GM12878 (cell line): Measurements from ENCODE around the gene FGF1. TPM values are rescaled to one million over a fixed set of nuclear protein-coding genes. Genes with fewer than 3 reads are reported as not detected.

ENCODE experiments used
- ATAC-seq: fragments of 200-7000 bp; cut with Tn5 transposase; 3 replicates; pipeline ENCODE4 v1.9.1; 2020; ENCODE audit warnings: mild to moderate bottlenecking, moderate library complexity
- BruUV-seq: library from RNA; stranded (reverse); fragments of 400-500 nt; replicated peaks from 2 replicates; lab custom pipeline; 2021; lab: Mats Ljungman, UMichigan
- CTCF ChIA-PET: fragments of 300-600 bp; sonication (Branson Sonifier 250); formaldehyde crosslinking; extraction: SDS; loops from one replicate; lab custom pipeline; 2021; ENCODE audit warnings: inconsistent platforms; lab: Yijun Ruan, JAX
- POLR2A ChIA-PET: fragments of 350-600 bp; formaldehyde crosslinking; extraction: SDS; loops from one replicate; lab custom pipeline; 2021; ENCODE audit warnings: inconsistent platforms; lab: Charles Lee
- RAD21 ChIA-PET: fragments of 300-600 bp; sonication (Branson Sonifier 250); formaldehyde crosslinking; loops from one replicate; lab custom pipeline; 2023; ENCODE audit warnings: antibody characterized with exemption; ENCODE audit not compliant: unreplicated experiment; lab: Charles Lee
- SMC1A ChIA-PET: fragments of 300-600 bp; sonication (Branson Sonifier 250); formaldehyde crosslinking; loops from one replicate; lab custom pipeline; 2023; ENCODE audit not compliant: unreplicated experiment, uncharacterized antibody; lab: Charles Lee
- DNase-seq: peaks from one replicate; pipeline ENCODE4 v3.0.0-alpha.2; 2011; ENCODE audit warnings: low read depth, low spot score
- FAIRE-seq: peaks from 3 replicates; lab custom pipeline; 2011; peaks lifted over from hg19 to GRCh38; lab: Jason Lieb, UNC
- H2AFZ ChIP-seq: 2 replicates; pipeline ENCODE4 v1.6.0; 2011; ENCODE audit warnings: low read depth, low read length, control low read depth; ENCODE audit not compliant: control insufficient read depth
- H3K27ac ChIP-seq: 2 replicates; pipeline ENCODE4 v1.5.1; 2011; ENCODE audit warnings: control low read depth; ENCODE audit not compliant: control insufficient read depth, insufficient read depth
- H3K27me3 ChIP-seq, 2 experiments: replicated peaks in 1 of 2; 2 replicates each; pipeline versions ENCODE4 v1.6.0 to v1.6.1; 2011; ENCODE audit warnings: low read length in 1 of 2; ENCODE audit not compliant: control insufficient read depth in 2 of 2, insufficient read depth in 2 of 2
- H3K36me3 ChIP-seq, 2 experiments: 2 replicates each; pipeline ENCODE4 v1.5.1; 2011; ENCODE audit warnings: low read length in 1 of 2; ENCODE audit not compliant: control insufficient read depth in 2 of 2, insufficient read depth in 2 of 2
- H3K4me1 ChIP-seq: 2 replicates; pipeline ENCODE4 v1.6.1; 2011; ENCODE audit warnings: mild to moderate bottlenecking, low read length, moderate library complexity, mixed read lengths; ENCODE audit not compliant: control insufficient read depth, insufficient read depth
- H3K4me2 ChIP-seq: 2 replicates; pipeline ENCODE4 v1.6.0; 2011; ENCODE audit warnings: control low read depth; ENCODE audit not compliant: control insufficient read depth, insufficient read depth
- H3K4me3 ChIP-seq: fragments of 200-600 bp; sonication (generic); 2 replicates; pipeline ENCODE4 v1.5.1; 2016
- H3K79me2 ChIP-seq: 2 replicates; pipeline ENCODE4 v1.6.0; 2011; ENCODE audit warnings: low read length; ENCODE audit not compliant: control insufficient read depth, insufficient read depth
- H3K9ac ChIP-seq: 2 replicates; pipeline ENCODE4 v1.8.0; 2011; ENCODE audit warnings: low read length, control low read depth, mixed read lengths; ENCODE audit not compliant: control insufficient read depth, insufficient read depth
- H3K9me3 ChIP-seq: replicated peaks from 3 replicates; pipeline ENCODE4 v1.5.1; 2011; ENCODE audit warnings: mild to moderate bottlenecking, low read length; ENCODE audit not compliant: control insufficient read depth, insufficient read depth
- H4K20me1 ChIP-seq: 2 replicates; pipeline ENCODE4 v1.6.0; 2011; ENCODE audit not compliant: control insufficient read depth, insufficient read depth
- CHD2 ChIP-seq: IDR thresholded peaks from 2 replicates; pipeline ENCODE4 v1.6.1; 2011; ENCODE audit warnings: low read depth, low read length, improper control_type of control experiment, borderline replicate concordance
- CREB1 ChIP-seq: IDR thresholded peaks from 2 replicates; pipeline ENCODE4 v1.6.1; 2012; ENCODE audit warnings: low read depth, mild to moderate bottlenecking, inconsistent platforms
- LARP7 ChIP-seq: fragments of 450-650 bp; IDR thresholded peaks from 2 replicates; pipeline ENCODE4 v1.6.1; 2017; ENCODE audit warnings: mild to moderate bottlenecking
- RFX5 ChIP-seq: IDR thresholded peaks from 2 replicates; pipeline ENCODE4 v1.6.1; 2011; ENCODE audit warnings: low read depth, low read length, improper control_type of control experiment
- SPI1 ChIP-seq: IDR thresholded peaks from 2 replicates; pipeline ENCODE4 v1.6.1; 2011; ENCODE audit warnings: low read depth, mild to moderate bottlenecking, low read length, moderate library complexity, borderline replicate concordance; ENCODE audit not compliant: insufficient read depth
- TCF3 ChIP-seq: IDR thresholded peaks from 2 replicates; pipeline ENCODE4 v1.6.1; 2012; ENCODE audit warnings: low read depth, mild to moderate bottlenecking, low read length, borderline replicate concordance; ENCODE audit not compliant: insufficient read depth
- YY1 ChIP-seq: IDR thresholded peaks from 2 replicates; pipeline ENCODE4 v1.6.1; 2011; ENCODE audit warnings: low read depth, mild to moderate bottlenecking, low read length
- WGBS: methylation state at CpG from one replicate; pipeline ENCODE4 v1.1.6; 2016; ENCODE audit warnings: low lambda C conversion rate; ENCODE audit not compliant: insufficient replicate concordance, insufficient coverage; ENCODE audit errors: missing lambda C conversion rate; 5-methylcytosine and 5-hydroxymethylcytosine counted together
- in situ Hi-C: fragments of 300-500 bp; cut with MboI; formaldehyde crosslinking; loops from 9 replicates; pipeline ENCODE4 v1.14.3; 2018; ENCODE audit warnings: mixed read lengths
- intact Hi-C: fragments of 100-400 bp; cut with micrococcal nuclease; formaldehyde crosslinking; loops from one replicate; pipeline ENCODE4 v1.14.2; 2022; ENCODE audit not compliant: unreplicated experiment
- polyA plus RNA-seq, 11 experiments: library from polyadenylated mRNA; depleted of rRNA in 4 of 11; unstranded in 6 of 11; stranded (reverse) in 5 of 11; fragments of >200 nt; fragmentation: Nextera tagmentation in 4 of 11; fragmentation: Illumina TruSeq in 1 of 11; extraction: Ambion mirVana in 4 of 11; extraction: Trizol in 1 of 11; gene quantifications; 1 replicate in 1 of 11; 2 replicates in 10 of 11; pipeline versions ENCODE4 v1.2.1 to v1.2.3, GENCODE V29; 2011 to 2016; ENCODE audit warnings: inconsistent platforms in 2 of 11, missing spikeins in 2 of 11, low read depth in 1 of 11
- total RNA-seq, 4 experiments: library from RNA; depleted of rRNA in 3 of 4; stranded (reverse); fragments of >200 nt in 3 of 4; fragmentation: Illumina TruSeq in 1 of 4; extraction: Trizol in 1 of 4; gene quantifications; 2 replicates each; pipeline versions ENCODE4 v1.2.1 to v1.2.3, GENCODE V29; 2013 to 2021

FGF1 gene
- total and polyA plus RNA-seq, 10 of the 15 experiments (the other 5 are each of a cell fraction or from before 2014, with no cell fraction given): not detected

DNA sequence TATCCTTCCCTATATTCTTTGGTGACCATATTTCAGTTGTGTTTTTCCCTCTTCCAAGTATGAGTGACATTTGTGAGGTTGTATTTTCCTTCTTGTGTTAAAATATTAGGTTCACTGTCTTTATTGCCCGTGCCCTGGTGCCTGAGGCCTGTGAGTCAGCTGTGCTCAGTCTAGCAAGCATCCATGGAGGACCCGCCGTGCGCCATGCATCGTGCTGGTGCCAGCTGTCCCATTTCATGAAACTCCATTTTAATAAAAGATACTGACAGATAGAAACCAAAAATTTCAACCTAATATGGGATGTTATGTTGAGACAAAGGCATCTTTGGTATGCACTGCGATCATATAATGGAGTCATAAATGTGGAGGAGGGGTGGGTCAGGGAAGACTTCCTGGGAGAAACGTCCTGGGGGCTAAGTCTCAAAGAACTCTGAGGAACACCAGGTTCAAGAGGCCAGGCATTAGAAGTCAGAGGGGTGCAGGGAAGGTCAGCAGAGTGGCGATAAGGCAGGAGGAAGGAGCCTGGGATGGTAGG lies 34.0 kb upstream of the FGF1 start:
- CTCF ChIA-PET: interaction anchor here (1.2 to 14.0 kb wide), 6 partner anchors 28 to 157 kb away, joined by 3 to 243 read pairs (median 16); no protein-coding TSS in a partner anchor
- H3K4me2 ChIP-seq: no peak overlapping the region
- DNase-seq (no peak), FAIRE-seq (no peak), ATAC-seq (no peak)
- H4K20me1 ChIP-seq: no peaks in the 10 kb centered on the region
- H3K4me1 ChIP-seq: no peaks in the 10 kb centered on the region
- H3K9ac ChIP-seq: no peak overlapping the region
- SMC1A ChIA-PET: interaction anchor here (1.2 to 7.4 kb wide), 4 partner anchors 28 to 169 kb away, joined by 3 to 32 read pairs (median 18); no protein-coding TSS in a partner anchor
- H3K79me2 ChIP-seq: no peaks in the 10 kb centered on the region
- H3K27ac ChIP-seq: no peak overlapping the region
- TF ChIP-seq RFX5 (no peak), YY1 (no peak), LARP7 (no peak), TCF3 (no peak), SPI1 (no peak), CREB1 (no peak), CHD2 (no peak)
- H3K36me3 ChIP-seq: no peaks in the 10 kb centered on the region
- no peaks in the 10 kb centered on the region; a peak in 1 of 4 replicates for H3K27me3 ChIP-seq
- no peak overlapping the region for H3K4me3 ChIP-seq
- RAD21 ChIA-PET: no interaction called here
- POLR2A ChIA-PET: no interaction called here
- no peaks in the 10 kb centered on the region; the same call in 2 of the 3 replicates for H3K9me3 ChIP-seq
- intact Hi-C loops (no loop called here), in situ Hi-C loops (loop anchor here (5.0 kb wide), 1 partner anchor 157 kb away; no protein-coding TSS in a partner anchor)
- BruUV-seq: no TSS peak
- no peak overlapping the region for H2AFZ ChIP-seq
- 69% methylated on average over 8 of the region's 8 CpGs for WGBS
